Measurements from ENCODE around the gene CARS2. TPM values are rescaled to one million over a fixed set of nuclear protein-coding genes. Genes with fewer than 3 reads are reported as not detected.
"Not testable (repeated sequence)": the region's sequence is repeated elsewhere in the genome, so short reads cannot be mapped to it uniquely, and the experiment has no call there.

The CARS2 gene
- polyA plus RNA-seq, 3 donors from 2014 or later: 40.8 to 54.5 (median 40.8) TPM

DNA sequence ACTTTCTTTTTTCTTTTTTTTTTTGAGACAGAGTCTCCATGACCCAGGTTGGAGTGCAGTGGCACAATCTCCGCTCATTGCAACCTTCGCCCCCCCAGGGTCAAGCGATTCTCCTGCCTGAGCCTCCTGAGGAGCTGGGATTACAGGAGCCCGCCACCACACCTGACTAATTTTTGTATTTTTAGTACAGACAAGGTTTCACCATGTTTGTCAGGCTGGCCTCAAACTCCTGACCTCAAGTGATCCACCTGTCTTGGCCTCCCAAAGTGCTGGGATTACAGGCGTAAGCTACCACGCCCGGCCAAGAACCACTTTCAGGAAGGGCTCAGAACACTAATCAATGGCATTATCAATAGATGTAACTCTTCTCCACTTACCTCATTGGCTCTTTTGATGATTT lies 4.9 kb downstream of the CARS2 start:
- Mint-ChIP-seq H3K36me3 (peaks cover 11 to 36% (median 18%) of the 10 kb centered on the region in 3 donors), H3K4me1 (peaks cover 29 to 68% of the 10 kb centered on the region in 2 donors)
- H3K27ac Mint-ChIP-seq; H3K9me3 Mint-ChIP-seq; DNase-seq; H3K4me3 Mint-ChIP-seq; H3K27me3 Mint-ChIP-seq (ENCODE audit: low read depth in 3 of 3): not testable (repeated sequence)

DNA sequence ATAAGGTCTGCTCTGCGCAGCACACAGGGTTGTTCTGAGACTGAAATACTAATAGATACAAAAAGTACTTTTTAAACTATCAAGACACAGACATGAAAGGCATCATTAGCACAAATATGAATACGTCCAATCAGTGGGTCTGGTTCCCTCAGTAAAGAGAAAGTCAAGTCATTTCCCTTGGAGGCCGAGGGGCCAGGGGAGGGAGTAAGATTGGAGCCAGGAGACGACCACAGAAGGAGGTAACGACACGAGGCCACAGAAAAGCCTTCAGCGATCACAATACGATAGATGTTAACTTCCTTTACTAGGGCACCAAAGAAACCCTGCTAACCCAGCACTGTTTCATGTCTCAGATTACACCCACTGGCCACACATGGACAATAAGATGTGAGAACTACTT lies 5.3 kb downstream of the CARS2 start:
- Mint-ChIP-seq H3K9me3 (no peaks in the 10 kb centered on the region), H3K27me3 (ENCODE audit: low read depth in 3 of 3) (peaks cover 0 to 2% (median 0%) of the 10 kb centered on the region in 3 donors), H3K4me1 (peaks cover 29 to 67% of the 10 kb centered on the region in 2 donors), H3K27ac (no peak overlapping the region), H3K4me3 (no peak overlapping the region), H3K36me3 (peaks cover 11 to 39% (median 18%) of the 10 kb centered on the region in 3 donors)
- DNase-seq: no peak

DNA sequence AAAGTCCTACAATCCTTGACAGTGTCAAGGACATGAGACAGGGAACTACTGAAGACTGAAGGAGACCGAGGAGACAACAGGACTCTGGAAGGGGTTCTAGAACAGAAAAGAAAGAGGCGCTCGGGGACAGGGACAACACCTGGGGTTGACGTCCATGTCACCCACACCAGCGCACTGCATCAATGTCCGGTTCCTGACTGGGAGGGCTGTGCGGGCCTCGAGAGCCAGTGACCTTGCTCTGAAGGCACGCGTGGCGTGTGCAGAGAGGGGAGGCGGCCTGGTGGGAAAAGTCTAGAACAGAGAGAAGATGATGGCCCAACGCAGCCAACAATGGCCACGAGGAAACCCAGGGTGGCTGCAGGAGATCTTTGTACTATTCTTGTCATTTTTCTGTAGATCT lies 5.7 kb downstream of the CARS2 start:
- Mint-ChIP-seq H3K27ac (no peak overlapping the region), H3K4me1 (peaks cover 24 to 63% of the 10 kb centered on the region in 2 donors), H3K4me3 (no peak overlapping the region), H3K27me3 (ENCODE audit: low read depth in 3 of 3) (peaks cover 0 to 2% (median 0%) of the 10 kb centered on the region in 3 donors), H3K9me3 (no peaks in the 10 kb centered on the region), H3K36me3 (peaks cover 11 to 41% (median 18%) of the 10 kb centered on the region in 3 donors)
- no peak for DNase-seq

DNA sequence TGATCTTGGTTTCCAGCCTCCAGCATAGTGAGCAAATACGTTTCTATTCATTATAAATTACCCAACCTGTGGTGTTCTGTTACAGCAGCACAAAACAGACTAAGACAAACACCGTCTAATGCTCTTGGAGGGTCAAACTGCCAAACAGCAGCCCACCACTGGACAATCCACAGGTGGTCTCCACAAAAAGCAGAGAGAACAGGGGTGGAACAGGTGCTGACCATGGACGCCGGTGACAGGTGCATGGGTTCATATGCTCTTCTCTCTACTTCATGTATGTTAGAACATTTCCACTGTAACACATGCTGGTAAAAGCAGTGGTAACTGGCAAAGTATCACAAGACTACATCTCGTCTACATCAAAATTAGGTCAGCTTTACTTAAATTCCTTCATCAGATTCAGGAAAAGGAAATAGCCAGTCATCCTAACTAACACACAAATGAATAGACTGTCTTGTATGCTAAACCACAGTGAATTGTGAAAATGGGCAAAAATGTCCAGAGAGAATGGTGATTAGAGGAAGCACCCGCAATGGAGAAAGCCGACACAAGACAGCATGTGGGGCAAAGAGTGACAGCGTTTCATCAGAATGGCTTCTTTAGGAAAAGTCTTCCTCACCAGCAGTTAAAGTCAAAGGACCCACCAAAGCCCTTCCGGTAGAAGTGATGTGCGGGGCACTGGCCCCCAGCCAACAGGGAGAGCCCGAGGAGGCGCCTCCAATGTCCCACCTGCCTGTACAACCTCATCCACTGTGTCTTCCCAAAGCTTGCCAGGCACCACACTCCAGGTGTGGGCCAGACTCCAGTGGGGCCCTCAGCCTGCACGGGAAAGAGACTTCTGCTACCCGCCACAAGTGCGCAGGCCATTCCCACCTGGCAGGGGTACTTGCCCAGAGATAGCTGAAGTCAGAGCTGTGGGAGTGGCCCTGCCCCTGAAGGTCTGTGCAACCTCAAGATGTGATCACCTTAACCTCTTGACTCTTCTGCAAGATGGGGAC lies 6.5 kb downstream of the CARS2 start:
- no peak for DNase-seq
- peaks cover 19 to 55% of the 10 kb centered on the region in 2 donors for H3K4me1 Mint-ChIP-seq
- H3K36me3 Mint-ChIP-seq: peaks cover 11 to 42% (median 18%) of the 10 kb centered on the region in 3 donors
- no peak overlapping the region for H3K4me3 Mint-ChIP-seq
- peaks cover 0 to 2% (median 0%) of the 10 kb centered on the region in 3 donors for H3K27me3 Mint-ChIP-seq (ENCODE audit: low read depth in 3 of 3)
- no peak overlapping the region for H3K27ac Mint-ChIP-seq
- H3K9me3 Mint-ChIP-seq: no peaks in the 10 kb centered on the region

DNA sequence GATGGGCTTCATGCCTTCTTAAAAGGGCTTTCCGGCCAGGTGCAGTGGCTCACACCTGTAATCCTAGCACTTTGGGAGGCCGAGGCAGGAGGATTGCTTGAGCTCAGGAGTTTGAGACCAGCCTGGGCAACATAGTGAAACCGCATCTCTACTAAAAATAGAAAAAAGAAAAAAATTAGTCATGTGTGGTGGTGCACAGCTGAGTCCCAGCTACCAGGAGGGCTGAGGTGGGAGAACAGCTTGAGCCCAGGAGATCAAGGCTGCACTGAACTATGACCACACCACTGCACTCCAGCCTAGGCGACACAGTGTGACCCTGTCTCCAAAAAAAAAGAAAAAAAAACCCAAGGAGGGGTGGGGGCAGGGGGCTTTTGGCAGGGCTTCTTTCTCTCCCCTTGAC lies 7.2 kb downstream of the CARS2 start:
- peaks cover 11 to 42% (median 18%) of the 10 kb centered on the region in 3 donors for H3K36me3 Mint-ChIP-seq
- no peak overlapping the region for H3K27ac Mint-ChIP-seq
- H3K4me1 Mint-ChIP-seq: peaks cover 17 to 51% of the 10 kb centered on the region in 2 donors
- no peaks in the 10 kb centered on the region for H3K9me3 Mint-ChIP-seq
- H3K4me3 Mint-ChIP-seq: no peak overlapping the region
- H3K27me3 Mint-ChIP-seq (ENCODE audit: low read depth in 3 of 3): peaks cover 0 to 2% (median 0%) of the 10 kb centered on the region in 3 donors
- DNase-seq: no peak

DNA sequence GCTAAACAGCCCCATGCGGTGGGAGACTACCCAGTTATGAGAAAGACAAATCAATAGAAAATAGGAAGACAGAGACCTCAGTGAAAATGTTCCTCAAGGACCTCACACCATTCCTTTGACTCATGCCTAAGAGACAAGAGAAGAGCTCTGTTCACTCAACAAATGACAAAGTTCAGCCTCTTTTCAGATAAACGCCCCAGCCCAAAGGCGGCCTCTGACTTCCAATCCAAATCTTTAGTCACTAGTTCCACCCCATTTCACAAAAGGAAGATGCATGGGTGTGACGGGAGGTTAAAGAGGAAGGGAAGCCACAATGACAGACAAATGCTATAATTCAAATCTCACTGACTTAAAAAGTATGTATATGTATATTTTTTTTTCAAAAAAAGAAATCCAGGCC lies 8.1 kb downstream of the CARS2 start:
- H3K27me3 Mint-ChIP-seq (ENCODE audit: low read depth in 3 of 3): no peaks in the 10 kb centered on the region
- no peaks in the 10 kb centered on the region for H3K9me3 Mint-ChIP-seq
- peaks cover 13 to 44% of the 10 kb centered on the region in 2 donors for H3K4me1 Mint-ChIP-seq
- peaks cover 11 to 39% (median 16%) of the 10 kb centered on the region in 3 donors for H3K36me3 Mint-ChIP-seq
- no peak overlapping the region for H3K4me3 Mint-ChIP-seq
- H3K27ac Mint-ChIP-seq: no peak overlapping the region
- no peak for DNase-seq

DNA sequence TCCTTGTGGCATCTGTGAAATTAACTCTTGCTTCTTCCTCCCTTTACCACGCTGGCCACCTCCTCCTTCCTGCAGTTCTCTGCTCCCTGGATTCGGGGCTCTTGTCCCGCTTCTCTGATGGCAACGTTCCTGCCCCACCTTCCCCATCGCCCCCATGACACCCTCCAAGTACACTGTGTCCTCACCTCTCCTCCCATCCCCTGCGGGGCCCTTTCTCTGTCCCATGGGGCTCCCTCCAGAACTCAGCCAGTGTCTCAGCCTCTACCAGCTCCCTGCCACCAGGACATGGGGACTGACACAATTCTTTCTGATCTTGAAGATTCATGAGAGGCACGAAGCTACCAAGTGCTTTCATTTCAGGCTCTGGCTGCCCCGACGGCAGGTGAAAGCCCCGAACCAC lies 9.1 kb downstream of the CARS2 start:
- H3K4me3 Mint-ChIP-seq: no peak overlapping the region
- H3K4me1 Mint-ChIP-seq: peaks cover 8 to 33% of the 10 kb centered on the region in 2 donors
- no peaks in the 10 kb centered on the region for H3K27me3 Mint-ChIP-seq (ENCODE audit: low read depth in 3 of 3)
- no peak overlapping the region for H3K27ac Mint-ChIP-seq
- DNase-seq: no peak
- H3K36me3 Mint-ChIP-seq: peaks cover 11 to 33% (median 15%) of the 10 kb centered on the region in 3 donors
- no peaks in the 10 kb centered on the region for H3K9me3 Mint-ChIP-seq

DNA sequence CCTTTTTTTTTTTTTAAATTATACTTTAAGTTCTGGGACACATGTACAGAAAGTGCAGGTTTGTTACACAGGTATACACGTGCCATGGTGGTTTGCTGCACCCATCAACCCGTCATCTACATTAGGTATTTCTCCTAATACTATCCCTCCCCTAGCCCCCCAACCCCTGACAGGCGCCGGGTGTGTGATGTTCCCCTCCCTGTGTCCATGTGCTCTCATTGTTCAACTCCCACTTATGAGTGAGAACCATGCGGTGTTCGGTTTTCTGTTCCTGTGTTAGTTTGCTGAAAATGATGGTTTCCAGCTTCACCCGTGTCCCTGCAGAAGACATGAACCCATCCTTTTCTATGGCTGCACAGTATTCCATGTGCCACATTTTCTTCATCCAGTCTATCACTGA lies 10.1 kb downstream of the CARS2 start:
- not testable (repeated sequence) for H3K27me3 Mint-ChIP-seq (ENCODE audit: low read depth in 3 of 3); H3K4me3 Mint-ChIP-seq; H3K9me3 Mint-ChIP-seq; DNase-seq
- Mint-ChIP-seq H3K36me3 (peaks cover 5 to 36% (median 12%) of the 10 kb centered on the region in 3 donors), H3K4me1 (peaks cover 8 to 28% of the 10 kb centered on the region in 2 donors), H3K27ac (peak overlapping the region in 1 of 6 donors; percentile 23)

DNA sequence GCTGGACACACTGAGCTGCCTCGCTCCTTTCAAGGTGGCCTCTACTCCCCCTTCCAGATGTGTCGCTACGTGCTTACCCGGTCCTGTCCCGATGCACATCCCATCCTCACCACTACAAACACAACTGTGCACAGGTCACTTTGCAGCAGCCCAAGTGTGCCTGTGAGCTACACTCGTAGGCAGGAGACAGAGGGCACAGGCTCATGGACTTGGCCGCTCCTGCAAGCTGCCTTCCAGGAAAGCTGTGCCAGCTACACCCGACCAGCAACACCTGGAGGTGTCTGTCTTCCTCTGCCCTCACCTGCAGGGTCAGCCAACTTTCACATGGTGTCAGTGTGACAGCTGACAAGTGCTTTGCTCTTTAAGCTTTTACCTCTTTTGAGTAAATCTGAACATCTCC lies 15.4 kb downstream of the CARS2 start:
- Mint-ChIP-seq H3K9me3 (no peaks in the 10 kb centered on the region), H3K4me3 (no peak overlapping the region), H3K27me3 (ENCODE audit: low read depth in 3 of 3) (no peaks in the 10 kb centered on the region), H3K36me3 (peaks cover 1 to 19% (median 1%) of the 10 kb centered on the region in 3 donors), H3K4me1 (peaks cover under 1 to 1% of the 10 kb centered on the region in 2 donors), H3K27ac (no peak overlapping the region)
- DNase-seq: no peak

DNA sequence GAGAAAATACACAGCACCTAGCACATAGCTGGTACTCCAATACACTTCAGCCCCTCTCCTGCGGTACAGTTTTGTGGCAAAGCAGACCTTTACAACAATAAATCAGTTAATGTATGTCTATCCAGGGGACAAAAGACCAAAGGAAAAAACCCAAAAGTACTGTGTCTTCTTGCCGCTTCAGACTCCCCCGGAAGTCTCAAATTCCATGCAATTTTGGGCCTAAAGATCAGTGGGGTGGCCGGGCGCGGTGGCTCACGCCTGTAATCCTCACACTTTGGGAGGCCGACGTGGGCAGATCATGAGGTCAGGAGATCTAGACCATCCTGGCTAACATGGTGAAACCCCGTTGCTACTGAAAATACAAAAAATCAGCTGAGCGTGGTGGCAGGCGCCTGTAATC lies 16.2 kb downstream of the CARS2 start:
- DNase-seq: no peak
- Mint-ChIP-seq H3K4me1 (peaks cover 1 to 5% of the 10 kb centered on the region in 2 donors), H3K9me3 (no peaks in the 10 kb centered on the region), H3K27me3 (ENCODE audit: low read depth in 3 of 3) (no peaks in the 10 kb centered on the region), H3K4me3 (no peak overlapping the region), H3K36me3 (peaks cover 5 to 19% (median 5%) of the 10 kb centered on the region in 3 donors), H3K27ac (no peak overlapping the region)

DNA sequence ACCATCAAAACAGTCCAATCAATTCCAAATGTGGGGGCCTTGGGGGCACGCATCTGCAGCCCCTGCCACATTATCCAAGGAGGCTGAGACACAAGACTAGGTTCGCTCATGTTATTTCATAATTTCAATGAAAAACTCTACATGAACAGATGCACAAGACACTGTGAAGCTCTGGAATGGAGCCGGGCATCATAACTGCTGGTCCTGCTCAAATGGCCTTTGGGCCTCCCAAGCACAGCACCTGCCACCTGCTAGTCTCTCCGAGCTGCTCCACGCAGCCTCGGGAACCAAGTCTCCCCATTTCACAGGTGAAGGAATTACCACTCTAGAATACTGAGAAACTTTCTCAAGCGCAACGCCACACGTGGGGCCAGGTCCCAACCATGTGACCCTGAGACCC lies 16.9 kb downstream of the CARS2 start:
- Mint-ChIP-seq H3K36me3 (peaks cover 5 to 19% (median 5%) of the 10 kb centered on the region in 3 donors), H3K4me1 (peaks cover 1 to 5% of the 10 kb centered on the region in 2 donors), H3K4me3 (no peak overlapping the region), H3K27ac (no peak overlapping the region), H3K9me3 (no peaks in the 10 kb centered on the region), H3K27me3 (ENCODE audit: low read depth in 3 of 3) (no peaks in the 10 kb centered on the region)
- DNase-seq: no peak

DNA sequence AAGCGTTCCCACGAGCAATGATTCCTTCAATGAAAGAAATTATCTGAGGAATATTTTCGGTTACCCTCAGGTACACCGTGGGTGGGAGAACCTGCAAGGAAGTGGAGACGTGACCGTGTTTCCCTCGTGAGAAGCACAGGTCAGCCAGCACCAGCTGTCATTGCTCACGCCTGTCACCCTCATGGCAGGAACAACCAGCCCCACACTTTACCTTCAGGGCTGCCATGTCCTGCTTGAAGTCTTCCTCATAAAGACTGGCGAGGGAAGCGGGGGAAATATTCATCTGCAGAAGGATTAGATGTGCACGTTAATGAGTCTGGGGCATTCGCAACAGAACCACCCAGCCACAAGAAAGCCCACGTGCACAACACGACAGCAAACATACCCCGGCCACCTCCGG lies 18.2 kb downstream of the CARS2 start:
- Mint-ChIP-seq H3K27ac (no peak overlapping the region), H3K36me3 (peaks cover 5 to 19% (median 5%) of the 10 kb centered on the region in 3 donors), H3K4me3 (no peak overlapping the region), H3K27me3 (ENCODE audit: low read depth in 3 of 3) (no peaks in the 10 kb centered on the region), H3K9me3 (no peaks in the 10 kb centered on the region), H3K4me1 (peaks cover 1 to 5% of the 10 kb centered on the region in 2 donors)
- no peak for DNase-seq

DNA sequence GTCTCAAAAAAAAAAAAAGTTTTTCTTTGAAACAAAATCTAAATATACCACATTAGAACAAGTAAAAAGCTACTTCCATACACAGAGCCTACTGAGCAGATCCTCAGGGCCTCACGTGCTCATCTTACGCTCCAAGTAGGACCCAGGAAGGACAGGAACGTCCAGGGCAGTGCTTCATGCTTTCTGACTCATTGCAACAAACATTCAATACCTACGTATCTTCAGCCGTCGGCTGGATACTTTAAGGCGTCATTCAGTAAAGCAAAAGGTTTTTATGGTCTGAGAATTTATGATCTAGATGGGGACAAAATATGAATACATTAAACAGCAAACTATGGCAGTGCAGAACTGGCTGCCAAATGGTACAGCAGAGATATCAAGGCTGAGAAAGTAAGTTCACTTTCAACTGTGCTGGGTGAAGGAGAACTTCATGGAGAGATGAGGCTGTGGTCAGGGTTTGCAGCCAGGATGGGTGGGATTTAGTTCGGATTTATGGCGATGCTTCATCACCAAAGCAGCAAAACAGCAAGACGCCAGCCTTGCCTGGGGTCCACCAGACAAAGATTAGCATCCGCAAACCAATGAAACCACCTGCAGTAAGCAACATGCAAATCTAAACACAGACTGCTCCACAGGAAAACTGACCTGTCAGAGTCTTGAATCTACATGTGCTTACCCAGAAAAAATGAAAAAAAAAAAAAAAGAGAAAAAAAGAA lies 20.5 kb downstream of the CARS2 start:
- Mint-ChIP-seq H3K4me1 (peaks cover under 1 to 5% of the 10 kb centered on the region in 2 donors), H3K9me3 (no peaks in the 10 kb centered on the region), H3K27me3 (ENCODE audit: low read depth in 3 of 3) (peaks cover 0 to under 1% (median 0%) of the 10 kb centered on the region in 3 donors), H3K4me3 (no peak overlapping the region), H3K36me3 (peaks cover 9 to 23% (median 15%) of the 10 kb centered on the region in 3 donors), H3K27ac (peak overlapping the region in 1 of 6 donors; percentile 38)
- no peak for DNase-seq
